ENCODE measurements around the gene NAA80. TPM values are rescaled to one million over a fixed set of nuclear protein-coding genes. Genes with fewer than 3 reads are reported as not detected.

Gene NAA80
- total and polyA plus RNA-seq, 10 of the 15 experiments (the other 5 are each of a cell fraction or from before 2014, with no cell fraction given): 0.48 to 12.7 (median 6.7) TPM

GRCh38 chr3:50260027-50260941 is 38.9 kb downstream of the NAA80 start (continued):
- no peak for TF ChIP-seq CBX3 (IDR thresholded peaks at IDR 0.05; ENCODE audit: borderline replicate concordance, low read depth)
- TF ChIP-seq TAF1 (IDR thresholded peaks at IDR 0.05; ENCODE audit: borderline replicate concordance, low read depth, low read length): no peak
- TF ChIP-seq NR2F1 (conservative IDR thresholded peaks at IDR 0.05): peak; percentile 58
- no peak for TF ChIP-seq HDGF (IDR thresholded peaks at IDR 0.05)
- TF ChIP-seq ATF2 (IDR thresholded peaks at IDR 0.05; ENCODE audit: low read length): peak; percentile 93
- peak; percentile 50 for TF ChIP-seq KLF5 (IDR thresholded peaks at IDR 0.05; ENCODE audit: partially characterized antibody)
- peak; percentile 90 for TF ChIP-seq SMARCA5 (IDR thresholded peaks at IDR 0.05)
- peak; percentile 65; the same call in 1 of the 2 replicates for TF ChIP-seq GATAD2B (conservative IDR thresholded peaks at IDR 0.05; ENCODE audit: low read depth)
- no peak for TF ChIP-seq USF2 (IDR thresholded peaks at IDR 0.05; ENCODE audit: borderline replicate concordance, low read depth, low read length)
- TF ChIP-seq SP1 (IDR thresholded peaks at IDR 0.05; ENCODE audit: low read depth, low read length): peak; percentile 66
- TF ChIP-seq DPF2 (IDR thresholded peaks at IDR 0.05): peak; percentile 37
- TF ChIP-seq NFYB (IDR thresholded peaks at IDR 0.05; ENCODE audit: insufficient read depth, low read depth, low read length): no peak
- TF ChIP-seq MYC (IDR thresholded peaks at IDR 0.05; ENCODE audit: insufficient read depth, insufficient read length, insufficient replicate concordance, low read length, severe bottlenecking): no peak
- no peak for TF ChIP-seq SIX5 (IDR thresholded peaks at IDR 0.05; ENCODE audit: low read depth, low read length, severe bottlenecking)
- TF ChIP-seq PML (IDR thresholded peaks at IDR 0.05; ENCODE audit: low read length): peak; percentile 72; the same call in 1 of the 2 replicates
- TF ChIP-seq GABPA (IDR thresholded peaks at IDR 0.05; ENCODE audit: low read depth): no peak
- no peak; the same call in 1 of the 2 replicates for TF ChIP-seq ZSCAN29 (IDR thresholded peaks at IDR 0.05)
- no peak for TF ChIP-seq RELA (IDR thresholded peaks at IDR 0.05; ENCODE audit: borderline replicate concordance, partially characterized antibody)

All from GM12878 (cell line).